ENCODE results near the gene ZC3H7B. TPM values are rescaled to one million over a fixed set of nuclear protein-coding genes. Genes with fewer than 3 reads are reported as not detected.

Gene ZC3H7B
- total and polyA plus RNA-seq, 7 donors, result 13.2 to 43.3 (median 24.3) TPM

GRCh38 chr22:41343300-41343699 is 42.0 kb downstream of the ZC3H7B start:
- no peaks in the 10 kb centered on the region for H3K9me3 ChIP-seq
- no peaks in the 10 kb centered on the region for H3K27me3 ChIP-seq
- intact Hi-C loops (cut with DNase I), result no loop called here
- H3K36me3 ChIP-seq, result peaks cover 41 to 98% (median 69%) of the 10 kb centered on the region in 4 donors
- H3K27ac ChIP-seq, result no peak overlapping the region
- no peaks in the 10 kb centered on the region for H3K4me1 ChIP-seq
- TF ChIP-seq POLR2AphosphoS5 (IDR thresholded peaks at IDR 0.05) (no peak), POLR2A (IDR thresholded peaks at IDR 0.05) (no peak), EP300 (IDR thresholded peaks at IDR 0.05) (no peak), CTCF (IDR thresholded peaks at IDR 0.05) (no peak)
- WGBS, 2 donors, result 96 to 97% methylated on average over 18 of the region's 18 CpGs
- DNase-seq, result peak; percentile 62
- no peak overlapping the region for H3K4me3 ChIP-seq

DNA sequence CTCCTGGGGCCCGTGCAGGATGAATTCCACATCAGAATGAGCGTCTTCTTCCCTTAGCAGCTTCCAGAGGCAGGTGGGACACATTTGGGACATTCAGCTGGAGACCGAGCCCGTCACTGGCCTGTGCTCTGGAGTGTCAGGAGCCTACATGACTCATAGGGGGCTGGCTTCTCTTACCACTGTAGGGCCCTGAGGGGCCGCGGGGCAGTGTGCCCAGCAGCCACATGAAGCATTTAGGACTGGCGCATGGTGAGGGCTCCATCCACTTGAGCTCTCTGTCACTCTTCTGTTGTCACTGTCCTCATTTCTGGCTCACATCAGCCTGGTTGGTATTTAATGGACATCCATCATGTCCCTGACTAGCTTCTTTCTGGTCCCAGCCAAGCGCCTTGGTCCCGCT is 42.4 kb downstream of the ZC3H7B start:
- Histone ChIP-seq H3K4me1 (no peaks in the 10 kb centered on the region), H3K27ac (no peak overlapping the region), H3K4me3 (no peak overlapping the region), H3K27me3 (no peaks in the 10 kb centered on the region), H3K36me3 (peaks cover 44 to 98% (median 72%) of the 10 kb centered on the region in 4 donors), H3K9me3 (no peaks in the 10 kb centered on the region)
- no peak for DNase-seq
- WGBS, 2 donors, result 96 to 97% methylated on average over 9 of the region's 9 CpGs
- intact Hi-C loops (cut with DNase I), result no loop called here
- TF ChIP-seq CTCF (IDR thresholded peaks at IDR 0.05), result no peak

DNA sequence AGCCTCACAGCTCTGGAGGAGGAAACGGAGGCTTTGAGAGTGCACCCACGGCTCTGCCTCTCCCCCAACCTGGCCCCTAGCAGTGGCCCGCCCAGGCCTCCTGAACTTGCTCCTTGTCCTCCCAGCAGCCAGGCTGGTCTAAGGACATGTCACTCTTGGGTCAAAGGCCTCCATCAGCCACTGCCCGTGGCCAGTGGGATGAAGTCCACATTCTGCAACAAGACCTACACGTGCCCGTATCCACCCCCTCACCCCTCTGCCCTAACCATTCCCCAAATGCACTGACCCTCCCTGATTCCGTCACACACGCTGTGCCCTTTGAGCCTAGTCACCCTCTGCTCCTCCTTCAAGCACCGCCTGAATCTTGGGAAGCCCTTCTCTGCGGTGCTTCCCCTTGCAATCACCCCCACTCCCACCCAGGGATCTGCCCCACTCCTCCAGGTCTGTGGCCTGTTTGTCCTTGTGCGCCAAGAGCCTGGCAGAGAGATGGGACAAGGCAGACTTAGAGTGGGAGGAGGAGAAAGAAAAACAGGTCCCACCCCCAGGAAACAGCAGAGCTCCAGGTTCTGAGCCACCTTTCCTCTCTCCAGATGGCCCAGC is 43.0 kb downstream of the ZC3H7B start:
- Histone ChIP-seq H3K36me3 (peaks cover 50 to 99% (median 75%) of the 10 kb centered on the region in 4 donors), H3K9me3 (no peaks in the 10 kb centered on the region), H3K27ac (no peak overlapping the region), H3K4me1 (no peaks in the 10 kb centered on the region), H3K4me3 (no peak overlapping the region), H3K27me3 (no peaks in the 10 kb centered on the region)
- intact Hi-C loops (cut with DNase I), result no loop called here
- WGBS, 2 donors, result 79 to 94% methylated on average over 11 of the region's 11 CpGs
- DNase-seq, result no peak
- no peak for TF ChIP-seq EP300 (IDR thresholded peaks at IDR 0.05)
- TF ChIP-seq CTCF (IDR thresholded peaks at IDR 0.05), result no peak
- no peak for TF ChIP-seq POLR2A (IDR thresholded peaks at IDR 0.05)
- no peak for TF ChIP-seq POLR2AphosphoS5 (IDR thresholded peaks at IDR 0.05)

DNA sequence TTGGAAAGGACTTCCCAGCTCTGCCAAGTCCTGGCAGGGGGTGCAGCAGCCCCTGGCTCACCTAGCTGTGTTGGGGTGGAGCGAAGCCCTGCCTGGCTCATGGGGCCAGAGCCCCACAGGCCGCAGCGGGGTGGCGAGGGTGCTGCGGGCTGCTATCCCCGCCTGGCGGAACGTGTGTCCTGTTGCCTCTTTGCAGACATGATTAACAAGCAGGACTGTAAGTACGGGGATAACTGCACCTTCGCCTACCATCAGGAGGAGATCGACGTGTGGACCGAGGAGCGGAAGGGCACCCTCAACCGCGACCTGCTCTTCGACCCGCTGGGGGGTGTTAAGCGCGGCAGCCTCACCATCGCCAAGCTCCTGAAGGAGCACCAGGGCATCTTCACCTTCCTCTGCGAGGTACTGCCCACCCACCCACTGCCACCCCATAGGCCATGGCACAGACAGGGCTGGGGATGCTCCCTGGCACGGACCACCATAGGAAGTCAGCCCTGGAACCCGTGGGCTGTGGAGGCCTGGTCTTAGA is 44.5 kb downstream of the ZC3H7B start:
- H3K36me3 ChIP-seq, result peaks cover 53 to 99% (median 76%) of the 10 kb centered on the region in 4 donors
- intact Hi-C loops (cut with DNase I), result no loop called here
- WGBS, 2 donors, result 96 to 97% methylated on average over 24 of the region's 24 CpGs
- TF ChIP-seq POLR2AphosphoS5 (IDR thresholded peaks at IDR 0.05) (no peak), CTCF (IDR thresholded peaks at IDR 0.05) (no peak), EP300 (IDR thresholded peaks at IDR 0.05) (no peak), POLR2A (IDR thresholded peaks at IDR 0.05) (no peak)
- H3K27me3 ChIP-seq, result no peaks in the 10 kb centered on the region
- DNase-seq, result no peak
- H3K27ac ChIP-seq, result no peak overlapping the region
- H3K4me1 ChIP-seq, result no peaks in the 10 kb centered on the region
- H3K4me3 ChIP-seq, result no peak overlapping the region
- no peaks in the 10 kb centered on the region for H3K9me3 ChIP-seq
